ENCODE results near the gene CYP11A1.

DNA sequence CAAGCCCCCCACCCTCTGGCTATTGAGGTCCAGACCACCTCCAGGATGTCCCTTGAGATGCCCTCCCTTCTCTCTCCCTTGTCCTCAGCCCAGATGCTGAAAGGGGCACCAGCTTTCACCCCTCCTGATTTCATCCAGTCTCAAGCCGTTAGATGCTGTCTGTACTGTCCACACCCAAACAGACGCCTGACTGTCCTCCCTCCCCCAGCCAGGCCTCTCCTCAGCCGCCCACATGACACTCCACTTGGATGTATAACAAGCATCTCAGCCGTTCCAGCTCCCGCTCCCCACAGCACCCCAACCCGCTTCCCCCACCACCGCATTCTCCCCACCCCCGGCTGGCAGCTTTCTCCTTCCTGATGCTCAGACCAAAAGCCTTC is 25.0 kb upstream of the CYP11A1 start:
- TF ChIP-seq POLR2A (IDR thresholded peaks at IDR 0.05): no peak
- TF ChIP-seq, protein P1, sequence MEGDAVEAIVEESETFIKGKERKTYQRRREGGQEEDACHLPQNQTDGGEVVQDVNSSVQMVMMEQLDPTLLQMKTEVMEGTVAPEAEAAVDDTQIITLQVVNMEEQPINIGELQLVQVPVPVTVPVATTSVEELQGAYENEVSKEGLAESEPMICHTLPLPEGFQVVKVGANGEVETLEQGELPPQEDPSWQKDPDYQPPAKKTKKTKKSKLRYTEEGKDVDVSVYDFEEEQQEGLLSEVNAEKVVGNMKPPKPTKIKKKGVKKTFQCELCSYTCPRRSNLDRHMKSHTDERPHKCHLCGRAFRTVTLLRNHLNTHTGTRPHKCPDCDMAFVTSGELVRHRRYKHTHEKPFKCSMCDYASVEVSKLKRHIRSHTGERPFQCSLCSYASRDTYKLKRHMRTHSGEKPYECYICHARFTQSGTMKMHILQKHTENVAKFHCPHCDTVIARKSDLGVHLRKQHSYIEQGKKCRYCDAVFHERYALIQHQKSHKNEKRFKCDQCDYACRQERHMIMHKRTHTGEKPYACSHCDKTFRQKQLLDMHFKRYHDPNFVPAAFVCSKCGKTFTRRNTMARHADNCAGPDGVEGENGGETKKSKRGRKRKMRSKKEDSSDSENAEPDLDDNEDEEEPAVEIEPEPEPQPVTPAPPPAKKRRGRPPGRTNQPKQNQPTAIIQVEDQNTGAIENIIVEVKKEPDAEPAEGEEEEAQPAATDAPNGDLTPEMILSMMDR (IDR thresholded peaks at IDR 0.05): no peak
- TF ChIP-seq POLR2AphosphoS5 (IDR thresholded peaks at IDR 0.05): no peak

Measured in breast epithelium (tissue), 3 donors.